HL-60 (cell line): ENCODE measurements around the gene CHST11.
A peak's percentile ranks its signal among the peaks of the same experiment; 100 is the strongest.

Source experiments
- GABPA ChIP-seq: IDR thresholded peaks from 2 replicates; pipeline ENCODE4 v1.6.1; 2012; ENCODE audit warnings: low read depth
- POLR2AphosphoS5 ChIP-seq: IDR thresholded peaks from 2 replicates; pipeline ENCODE4 v1.6.1; 2012; ENCODE audit warnings: low read depth
- SPI1 ChIP-seq: IDR thresholded peaks from 2 replicates; pipeline ENCODE4 v1.6.1; 2012; ENCODE audit warnings: low read depth, mild to moderate bottlenecking, borderline replicate concordance
- TF ChIP-seq, protein P1 (sequence below): IDR thresholded peaks from one replicate; pipeline ENCODE4 v1.5.1; 2011; ENCODE audit warnings: low read length, control low read depth, inconsistent platforms; ENCODE audit not compliant: insufficient read depth
- TF ChIP-seq, protein P2 (sequence below): IDR thresholded peaks from 2 replicates; pipeline ENCODE4 v1.6.1; 2012; ENCODE audit warnings: low read depth; ENCODE audit not compliant: insufficient replicate concordance

DNA sequence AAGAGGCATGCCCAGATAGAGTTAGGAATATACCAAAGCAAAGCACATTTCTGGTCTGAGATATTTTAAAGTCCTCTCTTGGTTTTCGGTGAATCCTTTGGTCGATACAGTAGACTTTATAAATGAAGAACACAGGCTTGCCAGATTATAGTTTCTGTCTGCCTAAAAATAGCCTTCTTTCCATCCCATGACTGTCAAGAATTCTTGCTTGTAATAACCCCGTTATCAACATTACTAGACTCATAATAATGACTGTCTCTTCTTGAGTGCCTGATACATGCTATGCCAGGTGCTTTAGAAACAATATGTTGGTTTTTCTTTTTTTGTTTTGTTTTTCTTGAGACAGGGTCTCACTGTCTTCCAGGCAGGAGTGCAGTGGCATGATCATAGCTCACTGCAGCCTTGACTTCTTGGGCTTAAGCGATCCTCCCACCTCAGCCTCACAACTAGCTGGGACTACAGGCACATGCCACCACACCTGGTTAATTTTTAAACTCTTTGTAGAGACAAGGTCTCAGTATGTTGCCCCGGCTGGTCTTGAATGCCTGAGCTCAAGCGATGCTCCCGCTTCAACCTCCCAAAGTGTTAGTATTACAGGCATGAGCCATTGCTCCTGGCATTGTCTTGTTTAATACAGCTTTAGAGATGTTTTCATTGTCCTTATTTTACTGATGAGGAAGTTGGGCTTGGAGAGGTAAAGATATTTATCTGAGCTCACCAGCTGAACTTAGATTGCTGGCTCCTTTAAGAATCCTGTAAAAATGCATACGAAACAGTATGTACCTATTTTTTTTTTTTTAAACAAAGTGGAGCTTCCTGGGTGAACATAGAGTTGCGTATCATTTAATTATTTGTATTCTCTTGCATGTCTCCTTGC, 30.4 kb downstream of the CHST11 start:
- TF ChIP-seq, protein P1, sequence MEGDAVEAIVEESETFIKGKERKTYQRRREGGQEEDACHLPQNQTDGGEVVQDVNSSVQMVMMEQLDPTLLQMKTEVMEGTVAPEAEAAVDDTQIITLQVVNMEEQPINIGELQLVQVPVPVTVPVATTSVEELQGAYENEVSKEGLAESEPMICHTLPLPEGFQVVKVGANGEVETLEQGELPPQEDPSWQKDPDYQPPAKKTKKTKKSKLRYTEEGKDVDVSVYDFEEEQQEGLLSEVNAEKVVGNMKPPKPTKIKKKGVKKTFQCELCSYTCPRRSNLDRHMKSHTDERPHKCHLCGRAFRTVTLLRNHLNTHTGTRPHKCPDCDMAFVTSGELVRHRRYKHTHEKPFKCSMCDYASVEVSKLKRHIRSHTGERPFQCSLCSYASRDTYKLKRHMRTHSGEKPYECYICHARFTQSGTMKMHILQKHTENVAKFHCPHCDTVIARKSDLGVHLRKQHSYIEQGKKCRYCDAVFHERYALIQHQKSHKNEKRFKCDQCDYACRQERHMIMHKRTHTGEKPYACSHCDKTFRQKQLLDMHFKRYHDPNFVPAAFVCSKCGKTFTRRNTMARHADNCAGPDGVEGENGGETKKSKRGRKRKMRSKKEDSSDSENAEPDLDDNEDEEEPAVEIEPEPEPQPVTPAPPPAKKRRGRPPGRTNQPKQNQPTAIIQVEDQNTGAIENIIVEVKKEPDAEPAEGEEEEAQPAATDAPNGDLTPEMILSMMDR, result no peak
- TF ChIP-seq POLR2AphosphoS5 (no peak), GABPA (no peak), SPI1 (peak; percentile 14; the same call in 1 of the 2 replicates)
- TF ChIP-seq, protein P2, sequence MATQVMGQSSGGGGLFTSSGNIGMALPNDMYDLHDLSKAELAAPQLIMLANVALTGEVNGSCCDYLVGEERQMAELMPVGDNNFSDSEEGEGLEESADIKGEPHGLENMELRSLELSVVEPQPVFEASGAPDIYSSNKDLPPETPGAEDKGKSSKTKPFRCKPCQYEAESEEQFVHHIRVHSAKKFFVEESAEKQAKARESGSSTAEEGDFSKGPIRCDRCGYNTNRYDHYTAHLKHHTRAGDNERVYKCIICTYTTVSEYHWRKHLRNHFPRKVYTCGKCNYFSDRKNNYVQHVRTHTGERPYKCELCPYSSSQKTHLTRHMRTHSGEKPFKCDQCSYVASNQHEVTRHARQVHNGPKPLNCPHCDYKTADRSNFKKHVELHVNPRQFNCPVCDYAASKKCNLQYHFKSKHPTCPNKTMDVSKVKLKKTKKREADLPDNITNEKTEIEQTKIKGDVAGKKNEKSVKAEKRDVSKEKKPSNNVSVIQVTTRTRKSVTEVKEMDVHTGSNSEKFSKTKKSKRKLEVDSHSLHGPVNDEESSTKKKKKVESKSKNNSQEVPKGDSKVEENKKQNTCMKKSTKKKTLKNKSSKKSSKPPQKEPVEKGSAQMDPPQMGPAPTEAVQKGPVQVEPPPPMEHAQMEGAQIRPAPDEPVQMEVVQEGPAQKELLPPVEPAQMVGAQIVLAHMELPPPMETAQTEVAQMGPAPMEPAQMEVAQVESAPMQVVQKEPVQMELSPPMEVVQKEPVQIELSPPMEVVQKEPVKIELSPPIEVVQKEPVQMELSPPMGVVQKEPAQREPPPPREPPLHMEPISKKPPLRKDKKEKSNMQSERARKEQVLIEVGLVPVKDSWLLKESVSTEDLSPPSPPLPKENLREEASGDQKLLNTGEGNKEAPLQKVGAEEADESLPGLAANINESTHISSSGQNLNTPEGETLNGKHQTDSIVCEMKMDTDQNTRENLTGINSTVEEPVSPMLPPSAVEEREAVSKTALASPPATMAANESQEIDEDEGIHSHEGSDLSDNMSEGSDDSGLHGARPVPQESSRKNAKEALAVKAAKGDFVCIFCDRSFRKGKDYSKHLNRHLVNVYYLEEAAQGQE, result no peak
